Measurements from ENCODE around the gene TMEM59L.

Gene TMEM59L

DNA sequence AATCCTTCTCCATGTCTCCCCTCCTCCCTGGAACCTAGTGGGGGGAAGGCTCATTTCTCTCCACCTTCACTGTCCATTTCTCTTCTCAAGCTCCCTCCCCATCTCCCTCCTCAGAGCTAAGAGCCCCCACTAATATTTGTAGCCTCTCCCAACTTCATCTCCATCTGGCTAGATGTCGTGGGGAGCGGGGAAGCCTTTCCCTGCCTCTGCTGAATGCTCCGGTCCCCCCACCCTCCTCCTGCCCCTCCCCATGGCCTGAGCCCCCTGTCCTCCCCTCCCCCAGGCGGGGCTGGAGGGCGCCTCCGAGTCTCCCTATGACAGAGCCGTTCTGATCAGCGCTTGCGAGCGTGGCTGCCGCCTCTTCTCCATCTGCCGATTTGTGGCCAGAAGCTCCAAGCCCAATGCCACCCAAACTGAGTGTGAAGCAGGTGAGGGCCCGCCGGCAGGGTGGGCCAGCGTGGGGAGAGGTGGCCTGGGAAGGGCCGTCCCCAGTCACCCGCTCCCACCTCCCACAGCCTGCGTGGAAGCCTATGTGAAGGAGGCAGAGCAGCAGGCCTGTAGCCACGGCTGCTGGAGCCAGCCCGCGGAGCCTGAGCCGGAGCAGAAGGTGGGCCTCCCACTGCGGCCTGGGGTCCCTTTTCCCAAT lies 1.0 kb downstream of the TMEM59L start:
- Histone ChIP-seq H3K9ac (ENCODE audit: low read length) (no peak overlapping the region), H3K27me3 (ENCODE audit: control insufficient read depth in 1 of 2, insufficient read depth in 2 of 2, low read length in 2 of 2) (peaks cover 51 to 78% of the 10 kb centered on the region in 2 donors), H3K27ac (ENCODE audit: low read depth, low read length) (no peak overlapping the region), H3K4me3 (ENCODE audit: low read depth in 1 of 2, low read length in 2 of 2) (no peak overlapping the region), H3K4me1 (ENCODE audit: insufficient read depth, low read length) (peaks cover 16% of the 10 kb centered on the region), H3K36me3 (ENCODE audit: insufficient read depth, low read length) (no peaks in the 10 kb centered on the region), H3K9me3 (ENCODE audit: low read length) (no peaks in the 10 kb centered on the region)

GRCh38 chr19:18616023-18616422 lies 3.4 kb downstream of the TMEM59L start:
- Histone ChIP-seq H3K4me1 (ENCODE audit: insufficient read depth, low read length) (peaks cover 16% of the 10 kb centered on the region), H3K4me3 (ENCODE audit: low read depth in 1 of 2, low read length in 2 of 2) (no peak overlapping the region), H3K36me3 (ENCODE audit: insufficient read depth, low read length) (no peaks in the 10 kb centered on the region), H3K9ac (ENCODE audit: low read length) (no peak overlapping the region), H3K27me3 (ENCODE audit: control insufficient read depth in 1 of 2, insufficient read depth in 2 of 2, low read length in 2 of 2) (peaks cover 31 to 59% of the 10 kb centered on the region in 2 donors), H3K9me3 (ENCODE audit: low read length) (no peaks in the 10 kb centered on the region), H3K27ac (ENCODE audit: low read depth, low read length) (no peak overlapping the region)

- Histone ChIP-seq H3K4me3 (ENCODE audit: low read depth in 1 of 2, low read length in 2 of 2) (no peak overlapping the region), H3K9me3 (ENCODE audit: low read length) (no peaks in the 10 kb centered on the region), H3K27me3 (ENCODE audit: control insufficient read depth in 1 of 2, insufficient read depth in 2 of 2, low read length in 2 of 2) (peaks cover 18 to 44% of the 10 kb centered on the region in 2 donors), H3K4me1 (ENCODE audit: insufficient read depth, low read length) (peaks cover 7% of the 10 kb centered on the region), H3K9ac (ENCODE audit: low read length) (no peak overlapping the region), H3K27ac (ENCODE audit: low read depth, low read length) (no peak overlapping the region), H3K36me3 (ENCODE audit: insufficient read depth, low read length) (no peaks in the 10 kb centered on the region)
Measured at GRCh38 chr19:18617562-18617961, 4.9 kb downstream of the TMEM59L start.

GRCh38 chr19:18618236-18618635 lies 5.6 kb downstream of the TMEM59L start:
- Histone ChIP-seq H3K27ac (ENCODE audit: low read depth, low read length) (no peak overlapping the region), H3K36me3 (ENCODE audit: insufficient read depth, low read length) (no peaks in the 10 kb centered on the region), H3K4me3 (ENCODE audit: low read depth in 1 of 2, low read length in 2 of 2) (no peak overlapping the region), H3K4me1 (ENCODE audit: insufficient read depth, low read length) (peaks cover under 1% of the 10 kb centered on the region), H3K9me3 (ENCODE audit: low read length) (no peaks in the 10 kb centered on the region), H3K9ac (ENCODE audit: low read length) (no peak overlapping the region), H3K27me3 (ENCODE audit: control insufficient read depth in 1 of 2, insufficient read depth in 2 of 2, low read length in 2 of 2) (peaks cover 14 to 37% of the 10 kb centered on the region in 2 donors)

DNA sequence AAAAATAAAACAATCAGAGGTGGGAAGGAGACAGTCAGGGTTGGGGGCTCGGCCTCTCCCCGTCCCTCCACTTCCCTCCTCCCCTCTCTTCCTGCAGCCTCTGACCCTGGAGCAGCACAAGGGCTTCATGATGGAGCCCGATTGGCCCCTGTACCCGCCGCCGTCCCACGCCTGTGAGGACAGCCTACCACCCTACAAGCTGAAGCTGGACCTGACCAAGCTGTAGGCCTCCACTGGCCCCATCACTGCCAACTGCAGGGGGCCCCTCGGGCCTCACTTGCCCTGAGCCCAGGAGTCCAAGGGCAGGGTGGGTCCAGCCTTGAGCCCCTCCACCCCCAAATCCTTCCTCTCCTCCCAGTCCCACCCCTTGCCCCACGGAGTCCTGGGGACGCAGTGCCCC lies 7.6 kb downstream of the TMEM59L start:
- H3K9me3 ChIP-seq (ENCODE audit: low read length), result no peaks in the 10 kb centered on the region
- peaks cover 5 to 21% of the 10 kb centered on the region in 2 donors for H3K27me3 ChIP-seq (ENCODE audit: control insufficient read depth in 1 of 2, insufficient read depth in 2 of 2, low read length in 2 of 2)
- no peak overlapping the region for H3K9ac ChIP-seq (ENCODE audit: low read length)
- H3K27ac ChIP-seq (ENCODE audit: low read depth, low read length), result no peak overlapping the region
- no peaks in the 10 kb centered on the region for H3K4me1 ChIP-seq (ENCODE audit: insufficient read depth, low read length)
- no peak overlapping the region for H3K4me3 ChIP-seq (ENCODE audit: low read depth in 1 of 2, low read length in 2 of 2)
- no peaks in the 10 kb centered on the region for H3K36me3 ChIP-seq (ENCODE audit: insufficient read depth, low read length)

- no peaks in the 10 kb centered on the region for H3K4me1 ChIP-seq (ENCODE audit: insufficient read depth, low read length)
- no peak overlapping the region for H3K9ac ChIP-seq (ENCODE audit: low read length)
- no peak overlapping the region for H3K4me3 ChIP-seq (ENCODE audit: low read depth in 1 of 2, low read length in 2 of 2)
- no peaks in the 10 kb centered on the region for H3K9me3 ChIP-seq (ENCODE audit: low read length)
- no peak overlapping the region for H3K27ac ChIP-seq (ENCODE audit: low read depth, low read length)
- no peaks in the 10 kb centered on the region for H3K36me3 ChIP-seq (ENCODE audit: insufficient read depth, low read length)
- peaks cover 3 to 21% of the 10 kb centered on the region in 2 donors for H3K27me3 ChIP-seq (ENCODE audit: control insufficient read depth in 1 of 2, insufficient read depth in 2 of 2, low read length in 2 of 2)
Measured at GRCh38 chr19:18620902-18621301, 8.2 kb downstream of the TMEM59L start.

- H3K9ac ChIP-seq (ENCODE audit: low read length), result no peak overlapping the region
- H3K4me1 ChIP-seq (ENCODE audit: insufficient read depth, low read length), result no peaks in the 10 kb centered on the region
- H3K36me3 ChIP-seq (ENCODE audit: insufficient read depth, low read length), result no peaks in the 10 kb centered on the region
- no peak overlapping the region for H3K27ac ChIP-seq (ENCODE audit: low read depth, low read length)
- no peaks in the 10 kb centered on the region for H3K27me3 ChIP-seq (ENCODE audit: control insufficient read depth in 1 of 2, insufficient read depth in 2 of 2, low read length in 2 of 2)
- no peaks in the 10 kb centered on the region for H3K9me3 ChIP-seq (ENCODE audit: low read length)
- H3K4me3 ChIP-seq (ENCODE audit: low read depth in 1 of 2, low read length in 2 of 2), result no peak overlapping the region
Measured at GRCh38 chr19:18626906-18627305, 14.2 kb downstream of the TMEM59L start.

DNA sequence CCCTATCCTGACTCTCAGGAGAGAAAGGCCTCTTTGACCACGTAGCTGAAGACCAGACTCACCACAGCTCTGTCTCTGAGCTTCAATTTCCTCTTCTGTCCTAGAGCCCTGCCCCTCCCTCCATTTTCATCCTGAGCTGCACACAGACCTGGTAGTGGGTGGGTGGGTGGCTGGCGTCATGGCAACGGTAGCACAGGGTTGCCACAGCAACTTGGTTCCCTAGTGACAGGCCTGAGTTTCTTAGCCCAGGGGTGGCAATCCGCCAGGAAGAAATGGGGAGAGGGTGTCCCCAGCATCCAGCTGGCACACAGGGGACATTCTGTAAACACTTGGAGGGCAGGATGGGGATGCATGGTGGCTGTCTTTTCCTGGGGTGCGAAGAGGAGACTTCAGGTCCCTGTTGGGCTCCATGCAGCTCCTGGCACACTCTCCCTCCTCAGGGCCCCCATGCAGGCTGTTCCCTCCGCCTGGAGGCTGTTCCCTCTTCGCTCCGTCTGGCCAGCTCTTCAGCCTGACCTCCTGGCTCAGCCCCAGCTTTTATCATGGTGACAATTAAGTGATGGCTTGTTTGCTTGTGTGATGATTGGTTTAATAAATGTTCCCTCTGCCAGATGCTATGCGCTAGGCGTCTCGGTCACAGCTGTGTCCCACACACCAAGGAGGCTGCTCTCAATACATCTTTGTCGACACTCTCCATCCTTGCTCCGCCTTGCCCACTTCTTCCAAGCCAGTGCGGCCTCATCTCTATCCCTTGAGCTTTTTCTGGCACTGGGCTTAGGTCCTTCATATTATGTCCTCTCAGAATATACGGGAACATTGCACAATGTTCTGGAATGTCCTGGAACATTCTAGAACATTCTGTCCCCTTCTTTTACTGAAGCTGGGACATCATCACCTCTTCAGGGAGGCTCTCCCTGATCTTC lies 16.8 kb downstream of the TMEM59L start:
- Histone ChIP-seq H3K9me3 (ENCODE audit: low read length) (no peaks in the 10 kb centered on the region), H3K9ac (ENCODE audit: low read length) (no peak overlapping the region), H3K27ac (ENCODE audit: low read depth, low read length) (no peak overlapping the region), H3K27me3 (ENCODE audit: control insufficient read depth in 1 of 2, insufficient read depth in 2 of 2, low read length in 2 of 2) (no peaks in the 10 kb centered on the region), H3K36me3 (ENCODE audit: insufficient read depth, low read length) (no peaks in the 10 kb centered on the region), H3K4me1 (ENCODE audit: insufficient read depth, low read length) (no peaks in the 10 kb centered on the region), H3K4me3 (ENCODE audit: low read depth in 1 of 2, low read length in 2 of 2) (no peak overlapping the region)

DNA sequence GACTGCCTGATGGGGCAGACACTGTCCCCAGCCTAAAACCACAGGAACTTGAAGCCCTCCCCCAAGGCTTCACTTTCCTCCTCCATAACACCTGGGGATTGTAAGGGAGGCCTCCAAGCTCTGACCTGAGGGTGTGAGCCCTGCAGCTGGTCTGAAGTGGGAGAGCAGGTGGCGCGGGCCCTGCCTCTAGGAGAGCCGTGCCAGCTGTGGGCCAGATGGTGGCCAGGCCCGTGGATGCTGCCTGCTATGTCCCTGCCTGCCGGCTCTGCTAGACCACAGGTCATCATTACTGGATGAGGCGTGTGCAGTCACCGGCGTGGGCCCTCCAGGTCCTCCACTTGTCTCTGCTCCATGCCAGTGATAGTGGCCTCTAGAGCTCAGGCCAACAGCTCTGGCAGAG lies 20.7 kb downstream of the TMEM59L start:
- H3K4me1 ChIP-seq (ENCODE audit: insufficient read depth, low read length), result peaks cover 11% of the 10 kb centered on the region
- H3K9ac ChIP-seq (ENCODE audit: low read length), result no peak overlapping the region
- no peak overlapping the region for H3K27ac ChIP-seq (ENCODE audit: low read depth, low read length)
- H3K27me3 ChIP-seq (ENCODE audit: control insufficient read depth in 1 of 2, insufficient read depth in 2 of 2, low read length in 2 of 2), result no peaks in the 10 kb centered on the region
- H3K4me3 ChIP-seq (ENCODE audit: low read depth in 1 of 2, low read length in 2 of 2), result no peak overlapping the region
- no peaks in the 10 kb centered on the region for H3K36me3 ChIP-seq (ENCODE audit: insufficient read depth, low read length)
- no peaks in the 10 kb centered on the region for H3K9me3 ChIP-seq (ENCODE audit: low read length)

GRCh38 chr19:18634612-18635297 lies 22.1 kb downstream of the TMEM59L start:
- Histone ChIP-seq H3K27me3 (ENCODE audit: control insufficient read depth in 1 of 2, insufficient read depth in 2 of 2, low read length in 2 of 2) (no peaks in the 10 kb centered on the region), H3K4me3 (ENCODE audit: low read depth in 1 of 2, low read length in 2 of 2) (no peak overlapping the region), H3K4me1 (ENCODE audit: insufficient read depth, low read length) (peaks cover 12% of the 10 kb centered on the region), H3K36me3 (ENCODE audit: insufficient read depth, low read length) (no peaks in the 10 kb centered on the region), H3K9me3 (ENCODE audit: low read length) (no peaks in the 10 kb centered on the region), H3K27ac (ENCODE audit: low read depth, low read length) (no peak overlapping the region), H3K9ac (ENCODE audit: low read length) (no peak overlapping the region)

- no peak overlapping the region for H3K4me3 ChIP-seq (ENCODE audit: low read depth in 1 of 2, low read length in 2 of 2)
Measured at GRCh38 chr19:18635831-18636182, 23.1 kb downstream of the TMEM59L start.

More at GRCh38 chr19:18635831-18636182, 23.1 kb downstream of the TMEM59L start:
- H3K27me3 ChIP-seq (ENCODE audit: control insufficient read depth in 1 of 2, insufficient read depth in 2 of 2, low read length in 2 of 2), result no peaks in the 10 kb centered on the region
- H3K9me3 ChIP-seq (ENCODE audit: low read length), result no peaks in the 10 kb centered on the region
- no peak overlapping the region for H3K27ac ChIP-seq (ENCODE audit: low read depth, low read length)
- no peak overlapping the region for H3K9ac ChIP-seq (ENCODE audit: low read length)
- no peaks in the 10 kb centered on the region for H3K36me3 ChIP-seq (ENCODE audit: insufficient read depth, low read length)
- H3K4me1 ChIP-seq (ENCODE audit: insufficient read depth, low read length), result peaks cover 12% of the 10 kb centered on the region

Data from muscle layer of colon (tissue), 2 donors.